Tibial nerve (tissue), 4 donors: ENCODE data around the gene RILPL1. TPM values are rescaled to one million over a fixed set of nuclear protein-coding genes. Genes with fewer than 3 reads are reported as not detected.
"Not testable (repeated sequence)": the region's sequence is repeated elsewhere in the genome, so short reads cannot be mapped to it uniquely, and the experiment has no call there.

Experiments used
- DNase-seq, 2 donors: peaks; one replicate each; pipeline ENCODE4 v3.0.0-alpha.2; 2019; ENCODE audit warnings: low spot score in 2 of 2
- H3K27ac ChIP-seq, 4 donors: fragments of 200-600 bp; sonication (generic) in 3 of 4; one replicate each; pipeline ENCODE4 v1.5.1; 2017 to 2019; ENCODE audit warnings: mild to moderate bottlenecking in 1 of 4
- H3K27me3 ChIP-seq, 2 donors: fragments of 200-600 bp; sonication (generic) in 1 of 2; one replicate each; pipeline versions ENCODE4 v1.5.1 to v1.6.0; 2017 to 2019
- H3K36me3 ChIP-seq, 3 donors: fragments of 200-600 bp; sonication (generic); one replicate each; pipeline ENCODE4 v1.5.1; 2018 to 2019
- H3K4me1 ChIP-seq, 4 donors: fragments of 200-600 bp; sonication (generic) in 3 of 4; one replicate each; pipeline ENCODE4 v1.5.1; 2017 to 2019
- H3K4me3 ChIP-seq, 4 donors: fragments of 200-600 bp; sonication (generic) in 3 of 4; one replicate each; pipeline ENCODE4 v1.5.1; 2017 to 2019; ENCODE audit warnings: mild to moderate bottlenecking in 1 of 4, moderate library complexity in 1 of 4
- H3K9me3 ChIP-seq, 4 donors: fragments of 200-600 bp; sonication (generic) in 3 of 4; one replicate each; pipeline ENCODE4 v1.5.1; 2017 to 2019
- CTCF ChIP-seq, 5 experiments: fragments of 200-600 bp in 3 of 5; fragments of 450-650 bp in 2 of 5; sonication (generic) in 3 of 5; IDR thresholded peaks; one replicate each; pipeline ENCODE4 v1.5.1; 2016 to 2019; ENCODE audit warnings: antibody characterized with exemption in 5 of 5, mild to moderate bottlenecking in 3 of 5, moderate library complexity in 2 of 5
- EP300 ChIP-seq, 2 donors: sonication (generic); formaldehyde crosslinking; IDR thresholded peaks; one replicate each; pipeline ENCODE4 v1.6.1; 2017; ENCODE audit warnings: antibody characterized with exemption in 2 of 2, mild to moderate bottlenecking in 1 of 2
- POLR2A ChIP-seq, 2 donors: fragments of 450-650 bp; IDR thresholded peaks; one replicate each; pipeline ENCODE4 v1.6.1; 2017; ENCODE audit warnings: antibody characterized with exemption in 2 of 2, mild to moderate bottlenecking in 2 of 2, moderate library complexity in 2 of 2
- WGBS, 2 donors: methylation state at CpG; one replicate each; pipeline ENCODE4 v1.1.5; 2018; 5-methylcytosine and 5-hydroxymethylcytosine counted together
- total RNA-seq, 4 donors: library from RNA; depleted of rRNA; stranded (reverse); fragments of >200 nt; gene quantifications; one replicate each; pipeline ENCODE4 v1.1.0, GENCODE V29; 2016

The RILPL1 gene
- total RNA-seq, 4 donors from 2014 or later, result 11.8 to 24.3 (median 16.0) TPM

- H3K4me3 ChIP-seq, result no peak overlapping the region
- 50 to 60% methylated on average over 4 of the region's 4 CpGs for WGBS, 2 donors
Observed at GRCh38 chr12:123573870-123574269, 40.4 kb upstream of the RILPL1 start.

GRCh38 chr12:123572391-123572790 lies 38.9 kb upstream of the RILPL1 start:
- Histone ChIP-seq H3K9me3 (no peaks in the 10 kb centered on the region), H3K4me3 (no peak overlapping the region), H3K27me3 (no peaks in the 10 kb centered on the region), H3K4me1 (no peaks in the 10 kb centered on the region), H3K36me3 (peaks cover 0 to 5% (median 4%) of the 10 kb centered on the region in 3 donors), H3K27ac (no peak overlapping the region)
- TF ChIP-seq EP300 (IDR thresholded peaks at IDR 0.05) (no peak), CTCF (IDR thresholded peaks at IDR 0.05) (no peak), POLR2A (IDR thresholded peaks at IDR 0.05) (no peak)
- WGBS, 2 donors, result 43 to 51% methylated on average over 2 of the region's 2 CpGs
- no peak for DNase-seq

More at GRCh38 chr12:123573870-123574269, 40.4 kb upstream of the RILPL1 start:
- no peaks in the 10 kb centered on the region for H3K27me3 ChIP-seq
- H3K9me3 ChIP-seq, result no peaks in the 10 kb centered on the region
- DNase-seq, result no peak
- peaks cover 0 to 5% (median 4%) of the 10 kb centered on the region in 3 donors for H3K36me3 ChIP-seq
- no peaks in the 10 kb centered on the region for H3K4me1 ChIP-seq
- TF ChIP-seq POLR2A (IDR thresholded peaks at IDR 0.05) (no peak), EP300 (IDR thresholded peaks at IDR 0.05) (no peak), CTCF (IDR thresholded peaks at IDR 0.05) (no peak)
- H3K27ac ChIP-seq, result no peak overlapping the region

GRCh38 chr12:123571343-123571813 lies 37.9 kb upstream of the RILPL1 start:
- no peak for TF ChIP-seq CTCF (IDR thresholded peaks at IDR 0.05)
- TF ChIP-seq POLR2A (IDR thresholded peaks at IDR 0.05), result peak in 1 of 2 donors; percentile 6
- TF ChIP-seq EP300 (IDR thresholded peaks at IDR 0.05), result peak in 1 of 2 donors; percentile 46
- 16 to 36% methylated on average over 4 of the region's 4 CpGs for WGBS, 2 donors
- Histone ChIP-seq H3K27ac (peak overlapping the region in 1 of 4 donors; percentile 25), H3K9me3 (no peaks in the 10 kb centered on the region), H3K36me3 (peaks cover 0 to 5% (median under 1%) of the 10 kb centered on the region in 3 donors), H3K4me1 (no peaks in the 10 kb centered on the region), H3K4me3 (no peak overlapping the region), H3K27me3 (no peaks in the 10 kb centered on the region)
- peak; percentile 18 to 57 for DNase-seq

GRCh38 chr12:123559468-123559867 lies 25.9 kb upstream of the RILPL1 start:
- H3K4me1 ChIP-seq, result no peaks in the 10 kb centered on the region
- no peak overlapping the region for H3K27ac ChIP-seq
- DNase-seq, result no peak
- no peak overlapping the region for H3K4me3 ChIP-seq
- no peaks in the 10 kb centered on the region for H3K9me3 ChIP-seq
- WGBS, 2 donors, result 65 to 75% methylated on average over 3 of the region's 3 CpGs
- no peaks in the 10 kb centered on the region for H3K36me3 ChIP-seq
- no peaks in the 10 kb centered on the region for H3K27me3 ChIP-seq
- TF ChIP-seq CTCF (IDR thresholded peaks at IDR 0.05) (no peak), POLR2A (IDR thresholded peaks at IDR 0.05) (no peak), EP300 (IDR thresholded peaks at IDR 0.05) (no peak)

- DNase-seq, H3K4me1 ChIP-seq: not testable (repeated sequence)
- 95 to 97% methylated on average over 14 of the region's 14 CpGs for WGBS, 2 donors
Observed at GRCh38 chr12:123558487-123558886, 25.0 kb upstream of the RILPL1 start.

GRCh38 chr12:123554843-123555242 lies 21.3 kb upstream of the RILPL1 start:
- not testable (repeated sequence) for H3K27me3 ChIP-seq, H3K9me3 ChIP-seq, H3K27ac ChIP-seq, DNase-seq, H3K4me3 ChIP-seq, H3K4me1 ChIP-seq, H3K36me3 ChIP-seq
- 74 to 95% methylated on average over 5 of the region's 5 CpGs for WGBS, 2 donors

More at GRCh38 chr12:123558487-123558886, 25.0 kb upstream of the RILPL1 start:
- not testable (repeated sequence) for H3K9me3 ChIP-seq, H3K27ac ChIP-seq, H3K36me3 ChIP-seq, H3K27me3 ChIP-seq, H3K4me3 ChIP-seq

- not testable (repeated sequence) for H3K4me3 ChIP-seq, H3K36me3 ChIP-seq, H3K27me3 ChIP-seq, H3K27ac ChIP-seq, H3K4me1 ChIP-seq, H3K9me3 ChIP-seq, DNase-seq
- WGBS, 2 donors, result 40 to 57% methylated on average over 2 of the region's 2 CpGs
Observed at GRCh38 chr12:123554136-123554535, 20.6 kb upstream of the RILPL1 start.
